ENCODE data around the gene NXPH4. TPM values are rescaled to one million over a fixed set of nuclear protein-coding genes. Genes with fewer than 3 reads are reported as not detected.

NXPH4 gene
- total RNA-seq, 1 donor from 2014 or later, result not detected

DNA sequence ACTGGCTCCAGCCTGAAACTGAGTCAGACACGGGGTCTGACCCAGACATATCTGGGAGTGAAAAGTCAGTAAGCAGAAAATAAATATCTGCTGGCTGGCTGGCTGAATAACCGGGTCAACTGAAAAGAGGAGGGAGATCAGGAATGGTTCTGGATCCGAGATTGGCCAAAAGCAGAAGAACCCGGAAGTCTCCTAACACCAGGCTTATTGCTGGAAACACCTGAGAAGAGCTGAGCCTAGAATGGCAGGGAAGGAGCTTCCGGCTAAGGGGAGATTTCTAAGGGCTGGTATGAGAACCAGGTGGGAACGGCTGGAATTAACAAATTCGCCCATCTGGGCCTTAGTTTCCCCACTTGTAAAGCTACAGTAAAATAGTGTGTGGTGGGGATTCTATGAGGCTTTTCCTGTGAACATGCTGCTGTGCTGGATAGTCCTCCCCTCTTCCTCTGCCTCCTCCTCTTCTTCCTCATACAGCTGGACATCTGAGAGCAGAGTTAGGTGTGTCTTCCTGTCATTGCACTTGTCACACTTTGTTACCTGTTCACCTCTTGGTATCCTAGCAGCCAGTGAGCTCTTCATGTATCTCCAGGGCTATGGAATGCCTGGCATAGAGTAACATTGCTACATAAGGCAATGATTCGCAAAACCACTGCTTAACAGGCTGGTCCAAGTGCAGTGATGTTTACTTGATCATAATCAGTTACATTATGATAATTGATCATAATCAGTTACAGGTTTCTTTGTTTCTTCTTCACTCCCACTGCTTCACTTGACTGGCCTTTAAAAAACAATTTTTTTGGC is 10.9 kb downstream of the NXPH4 start:
- H3K9me3 Mint-ChIP-seq (ENCODE audit: unreplicated experiment), result no peaks in the 10 kb centered on the region
- peak overlapping the region; percentile 70 for H3K4me3 Mint-ChIP-seq (ENCODE audit: unreplicated experiment)
- peaks cover 30% of the 10 kb centered on the region for H3K4me1 Mint-ChIP-seq (ENCODE audit: unreplicated experiment)
- peak overlapping the region; percentile 42 for H3K27ac Mint-ChIP-seq (ENCODE audit: unreplicated experiment)
- H3K36me3 Mint-ChIP-seq (ENCODE audit: low read depth, unreplicated experiment), result no peaks in the 10 kb centered on the region
- peaks cover 32% of the 10 kb centered on the region for H3K27me3 Mint-ChIP-seq (ENCODE audit: unreplicated experiment)
- no peak for TF ChIP-seq CTCF (IDR thresholded peaks at IDR 0.05; ENCODE audit: unreplicated experiment)
- no peak for DNase-seq (ENCODE audit: low spot score)

GRCh38 chr12:57229046-57229633 is 12.5 kb downstream of the NXPH4 start:
- peak overlapping the region; percentile 96 for H3K4me3 Mint-ChIP-seq (ENCODE audit: unreplicated experiment)
- no peak for DNase-seq (ENCODE audit: low spot score)
- H3K4me1 Mint-ChIP-seq (ENCODE audit: unreplicated experiment), result peaks cover 30% of the 10 kb centered on the region
- H3K27ac Mint-ChIP-seq (ENCODE audit: unreplicated experiment), result peak overlapping the region; percentile 3
- H3K9me3 Mint-ChIP-seq (ENCODE audit: unreplicated experiment), result no peaks in the 10 kb centered on the region
- peaks cover 23% of the 10 kb centered on the region for H3K27me3 Mint-ChIP-seq (ENCODE audit: unreplicated experiment)
- peaks cover 11% of the 10 kb centered on the region for H3K36me3 Mint-ChIP-seq (ENCODE audit: low read depth, unreplicated experiment)
- no peak for TF ChIP-seq CTCF (IDR thresholded peaks at IDR 0.05; ENCODE audit: unreplicated experiment)

GRCh38 chr12:57229634-57230380 is 13.2 kb downstream of the NXPH4 start, which contains the start of gene SHMT2:
SHMT2 (plus strand) TSS chr12:57229711; CDS start chr12:57229779, 68 bp downstream.
- peaks cover 30% of the 10 kb centered on the region for H3K4me1 Mint-ChIP-seq (ENCODE audit: unreplicated experiment)
- H3K36me3 Mint-ChIP-seq (ENCODE audit: low read depth, unreplicated experiment), result peaks cover 17% of the 10 kb centered on the region
- H3K9me3 Mint-ChIP-seq (ENCODE audit: unreplicated experiment), result no peaks in the 10 kb centered on the region
- peaks cover 22% of the 10 kb centered on the region for H3K27me3 Mint-ChIP-seq (ENCODE audit: unreplicated experiment)
- H3K27ac Mint-ChIP-seq (ENCODE audit: unreplicated experiment), result peak within 1 kb of the TSS; percentile 89
- TF ChIP-seq CTCF (IDR thresholded peaks at IDR 0.05; ENCODE audit: unreplicated experiment), result no peak
- H3K4me3 Mint-ChIP-seq (ENCODE audit: unreplicated experiment), result peak within 1 kb of the TSS; percentile 96
- DNase-seq (ENCODE audit: low spot score), result peak; percentile 91

DNA sequence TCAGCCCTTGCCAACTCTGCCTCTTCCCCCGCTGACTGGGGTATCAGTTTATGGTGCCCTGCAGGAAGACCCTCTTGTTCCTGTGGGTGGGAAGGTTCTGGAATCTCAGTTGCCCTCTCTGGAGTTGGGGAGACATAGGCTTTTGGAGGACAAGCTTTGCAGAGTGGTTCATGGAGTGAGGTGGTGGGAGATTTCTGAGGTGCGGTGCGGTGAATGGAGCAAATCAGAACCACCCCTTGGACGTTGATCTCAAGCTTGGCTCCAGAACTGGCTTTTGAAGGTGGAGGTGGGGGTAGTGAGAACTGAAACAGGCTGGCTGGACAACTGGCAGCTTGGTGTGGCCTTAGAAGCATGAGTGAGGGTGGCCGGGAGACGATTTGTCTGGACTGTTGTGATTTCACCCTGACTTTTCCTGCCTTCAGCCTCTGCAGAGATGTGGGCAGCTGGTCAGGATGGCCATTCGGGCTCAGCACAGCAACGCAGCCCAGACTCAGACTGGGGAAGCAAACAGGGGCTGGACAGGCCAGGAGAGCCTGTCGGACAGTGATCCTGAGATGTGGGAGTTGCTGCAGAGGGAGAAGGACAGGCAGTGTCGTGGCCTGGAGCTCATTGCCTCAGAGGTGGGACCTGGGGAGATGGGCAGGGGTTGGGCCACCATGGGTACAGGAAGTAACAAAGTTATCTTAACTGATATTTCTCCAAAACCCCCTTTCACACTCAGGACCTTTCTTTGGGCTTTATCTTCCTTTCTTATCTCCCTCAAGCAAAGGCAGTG is 14.0 kb downstream of the NXPH4 start:
- Mint-ChIP-seq H3K27me3 (ENCODE audit: unreplicated experiment) (peaks cover 22% of the 10 kb centered on the region), H3K4me3 (ENCODE audit: unreplicated experiment) (peak overlapping the region; percentile 96), H3K36me3 (ENCODE audit: low read depth, unreplicated experiment) (peaks cover 21% of the 10 kb centered on the region), H3K9me3 (ENCODE audit: unreplicated experiment) (no peaks in the 10 kb centered on the region), H3K4me1 (ENCODE audit: unreplicated experiment) (peaks cover 30% of the 10 kb centered on the region), H3K27ac (ENCODE audit: unreplicated experiment) (peak overlapping the region; percentile 89)
- no peak for TF ChIP-seq CTCF (IDR thresholded peaks at IDR 0.05; ENCODE audit: unreplicated experiment)
- DNase-seq (ENCODE audit: low spot score), result no peak

Measured in endothelial cell (in vitro differentiated cells).